Astrocyte (in vitro differentiated cells and primary cell): Measurements from ENCODE around the gene BCHE. TPM values are rescaled to one million over a fixed set of nuclear protein-coding genes. Genes with fewer than 3 reads are reported as not detected.

Experiments
- DNase-seq: peaks from one replicate; pipeline ENCODE4 v3.0.0-alpha.2; 2010; ENCODE audit warnings: low read depth
- FAIRE-seq: peaks from 2 replicates; lab custom pipeline; 2011; peaks lifted over from hg19 to GRCh38; lab: Jason Lieb, UNC
- H2AFZ ChIP-seq: 2 replicates; pipeline ENCODE4 v1.6.0; 2012; ENCODE audit warnings: low read depth, low read length, inconsistent platforms
- H3K27ac ChIP-seq: 2 replicates; pipeline ENCODE4 v1.5.1; 2011; ENCODE audit warnings: low read depth, low read length, inconsistent platforms
- H3K27me3 ChIP-seq: 2 replicates; pipeline ENCODE4 v1.6.0; 2011; ENCODE audit warnings: low read length, inconsistent platforms; ENCODE audit not compliant: insufficient read depth
- H3K36me3 ChIP-seq: 2 replicates; pipeline ENCODE4 v1.5.1; 2011; ENCODE audit warnings: low read length, inconsistent platforms; ENCODE audit not compliant: insufficient read depth
- H3K4me1 ChIP-seq: 2 replicates; pipeline ENCODE4 v1.5.1; 2011; ENCODE audit warnings: low read length, inconsistent platforms; ENCODE audit not compliant: insufficient read depth
- H3K4me2 ChIP-seq: 2 replicates; pipeline ENCODE4 v1.6.0; 2012; ENCODE audit warnings: low read length, inconsistent platforms
- H3K4me3 ChIP-seq: 2 replicates; pipeline ENCODE4 v1.5.1; 2011; ENCODE audit warnings: low read depth, mild to moderate bottlenecking, low read length, inconsistent platforms; ENCODE audit not compliant: insufficient read depth
- H3K79me2 ChIP-seq: 2 replicates; pipeline ENCODE4 v1.6.0; 2012; ENCODE audit warnings: mild to moderate bottlenecking, low read length, inconsistent platforms; ENCODE audit not compliant: insufficient read depth
- H3K9ac ChIP-seq: 2 replicates; pipeline ENCODE4 v1.6.0; 2012; ENCODE audit warnings: mild to moderate bottlenecking, low read length, inconsistent platforms
- H3K9me3 ChIP-seq: 2 replicates; pipeline ENCODE4 v1.5.1; 2012; ENCODE audit warnings: low read depth, mild to moderate bottlenecking, low read length, inconsistent platforms; ENCODE audit not compliant: insufficient read depth
- H4K20me1 ChIP-seq: 2 replicates; pipeline ENCODE4 v1.6.0; 2012; ENCODE audit warnings: low read length, inconsistent platforms; ENCODE audit not compliant: insufficient read depth
- H3K27ac Mint-ChIP-seq: one replicate; pipeline ENCODE4 v1.8.0; 2021; ENCODE audit warnings: mild to moderate bottlenecking, mixed read lengths; ENCODE audit not compliant: unreplicated experiment
- H3K27me3 Mint-ChIP-seq: one replicate; pipeline ENCODE4 v1.8.0; 2021; ENCODE audit warnings: low read depth, mixed read lengths; ENCODE audit not compliant: unreplicated experiment
- H3K36me3 Mint-ChIP-seq: one replicate; pipeline ENCODE4 v1.8.0; 2021; ENCODE audit warnings: low read depth, mixed read lengths; ENCODE audit not compliant: unreplicated experiment
- H3K4me1 Mint-ChIP-seq: one replicate; pipeline ENCODE4 v1.8.0; 2021; ENCODE audit warnings: low read depth, mixed read lengths; ENCODE audit not compliant: unreplicated experiment
- H3K4me3 Mint-ChIP-seq: one replicate; pipeline ENCODE4 v1.8.0; 2021; ENCODE audit warnings: mild to moderate bottlenecking, moderate library complexity, mixed read lengths; ENCODE audit not compliant: unreplicated experiment
- H3K9me3 Mint-ChIP-seq: one replicate; pipeline ENCODE4 v1.8.0; 2021; ENCODE audit warnings: mild to moderate bottlenecking, mixed read lengths; ENCODE audit not compliant: unreplicated experiment
- EZH2 ChIP-seq: IDR thresholded peaks from 2 replicates; pipeline ENCODE4 v1.6.1; 2012; ENCODE audit warnings: mild to moderate bottlenecking, low read length, inconsistent platforms; ENCODE audit not compliant: insufficient read depth
- total RNA-seq: library from RNA; stranded (reverse); gene quantifications from 2 replicates; pipeline ENCODE4 v1.2.1, GENCODE V29; 2021
- TF ChIP-seq, protein P1 (sequence below): IDR thresholded peaks from 2 replicates; pipeline ENCODE4 v1.5.1; 2011; ENCODE audit warnings: low read depth, mild to moderate bottlenecking, inconsistent platforms, low read length, moderate library complexity; ENCODE audit not compliant: insufficient read depth

BCHE gene
- total RNA-seq, 1 donor from 2014 or later: 10.6 TPM

DNA sequence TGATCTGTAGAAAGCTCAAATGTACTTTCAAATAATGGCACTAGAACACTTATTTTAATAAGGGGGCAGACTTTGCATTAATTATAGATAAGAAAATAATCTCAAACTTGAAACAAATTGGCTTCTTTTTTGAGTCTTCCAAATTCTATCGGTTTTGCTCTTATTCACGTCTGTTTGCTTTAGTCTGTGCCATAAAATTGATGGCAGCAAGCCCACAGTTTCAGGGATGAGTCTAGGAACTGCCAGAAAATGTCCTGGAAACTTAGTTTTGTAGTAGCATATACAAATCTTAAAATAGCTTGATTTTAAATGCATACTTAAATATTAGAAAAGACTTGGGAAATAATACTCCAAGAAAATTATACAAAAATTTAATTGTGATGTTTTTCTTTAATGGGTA is 39.7 kb downstream of the BCHE start:
- FAIRE-seq (no peak), DNase-seq (no peak)
- H3K27me3 ChIP-seq: no peaks in the 10 kb centered on the region
- no peak overlapping the region for H3K9ac ChIP-seq
- H2AFZ ChIP-seq: no peak overlapping the region
- H3K9me3 Mint-ChIP-seq: no peaks in the 10 kb centered on the region
- H3K79me2 ChIP-seq: no peaks in the 10 kb centered on the region
- H3K4me2 ChIP-seq: no peak overlapping the region
- no peak for TF ChIP-seq EZH2
- TF ChIP-seq, protein P1, sequence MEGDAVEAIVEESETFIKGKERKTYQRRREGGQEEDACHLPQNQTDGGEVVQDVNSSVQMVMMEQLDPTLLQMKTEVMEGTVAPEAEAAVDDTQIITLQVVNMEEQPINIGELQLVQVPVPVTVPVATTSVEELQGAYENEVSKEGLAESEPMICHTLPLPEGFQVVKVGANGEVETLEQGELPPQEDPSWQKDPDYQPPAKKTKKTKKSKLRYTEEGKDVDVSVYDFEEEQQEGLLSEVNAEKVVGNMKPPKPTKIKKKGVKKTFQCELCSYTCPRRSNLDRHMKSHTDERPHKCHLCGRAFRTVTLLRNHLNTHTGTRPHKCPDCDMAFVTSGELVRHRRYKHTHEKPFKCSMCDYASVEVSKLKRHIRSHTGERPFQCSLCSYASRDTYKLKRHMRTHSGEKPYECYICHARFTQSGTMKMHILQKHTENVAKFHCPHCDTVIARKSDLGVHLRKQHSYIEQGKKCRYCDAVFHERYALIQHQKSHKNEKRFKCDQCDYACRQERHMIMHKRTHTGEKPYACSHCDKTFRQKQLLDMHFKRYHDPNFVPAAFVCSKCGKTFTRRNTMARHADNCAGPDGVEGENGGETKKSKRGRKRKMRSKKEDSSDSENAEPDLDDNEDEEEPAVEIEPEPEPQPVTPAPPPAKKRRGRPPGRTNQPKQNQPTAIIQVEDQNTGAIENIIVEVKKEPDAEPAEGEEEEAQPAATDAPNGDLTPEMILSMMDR: no peak
- no peak overlapping the region for H3K27ac Mint-ChIP-seq
- no peaks in the 10 kb centered on the region for H3K36me3 Mint-ChIP-seq
- no peaks in the 10 kb centered on the region for H3K27me3 Mint-ChIP-seq
- no peaks in the 10 kb centered on the region for H3K36me3 ChIP-seq
- H3K9me3 ChIP-seq: no peaks in the 10 kb centered on the region
- no peaks in the 10 kb centered on the region for H4K20me1 ChIP-seq
- H3K4me1 ChIP-seq: no peaks in the 10 kb centered on the region
- peaks cover 2% of the 10 kb centered on the region for H3K4me1 Mint-ChIP-seq
- H3K27ac ChIP-seq: no peak overlapping the region
- H3K4me3 ChIP-seq: no peak overlapping the region
- H3K4me3 Mint-ChIP-seq: no peak overlapping the region

DNA sequence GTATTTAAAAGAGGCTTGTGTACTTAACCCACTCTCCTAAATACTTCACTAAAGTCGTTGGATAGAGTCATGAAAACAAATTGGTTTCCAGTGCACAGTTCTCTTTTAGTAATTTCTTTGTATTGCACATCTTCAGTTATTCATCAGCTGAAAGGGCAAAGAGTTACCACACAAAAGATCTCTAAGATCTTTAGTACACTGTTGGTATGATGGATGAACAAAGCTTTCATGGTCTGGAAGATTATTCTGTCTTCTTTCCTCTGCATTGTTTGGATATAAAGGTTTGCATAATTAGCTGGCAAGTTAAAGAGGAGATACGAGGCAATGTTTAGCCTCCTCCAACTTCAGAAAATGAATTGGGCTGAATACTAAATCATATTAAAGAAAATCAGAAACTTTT is 40.5 kb downstream of the BCHE start:
- no peaks in the 10 kb centered on the region for H3K9me3 Mint-ChIP-seq
- no peak overlapping the region for H3K9ac ChIP-seq
- H3K27ac Mint-ChIP-seq: no peak overlapping the region
- FAIRE-seq (no peak), DNase-seq (no peak)
- H3K4me1 ChIP-seq: no peaks in the 10 kb centered on the region
- H3K79me2 ChIP-seq: no peaks in the 10 kb centered on the region
- H3K27me3 Mint-ChIP-seq: no peaks in the 10 kb centered on the region
- no peak for TF ChIP-seq EZH2
- TF ChIP-seq, protein P1: no peak
- H3K27ac ChIP-seq: no peak overlapping the region
- H3K4me2 ChIP-seq: no peak overlapping the region
- no peaks in the 10 kb centered on the region for H3K36me3 ChIP-seq
- H2AFZ ChIP-seq: no peak overlapping the region
- no peaks in the 10 kb centered on the region for H3K36me3 Mint-ChIP-seq
- peaks cover under 1% of the 10 kb centered on the region for H3K4me1 Mint-ChIP-seq
- H4K20me1 ChIP-seq: no peaks in the 10 kb centered on the region
- H3K27me3 ChIP-seq: no peaks in the 10 kb centered on the region
- H3K9me3 ChIP-seq: no peaks in the 10 kb centered on the region
- no peak overlapping the region for H3K4me3 ChIP-seq
- H3K4me3 Mint-ChIP-seq: no peak overlapping the region

DNA sequence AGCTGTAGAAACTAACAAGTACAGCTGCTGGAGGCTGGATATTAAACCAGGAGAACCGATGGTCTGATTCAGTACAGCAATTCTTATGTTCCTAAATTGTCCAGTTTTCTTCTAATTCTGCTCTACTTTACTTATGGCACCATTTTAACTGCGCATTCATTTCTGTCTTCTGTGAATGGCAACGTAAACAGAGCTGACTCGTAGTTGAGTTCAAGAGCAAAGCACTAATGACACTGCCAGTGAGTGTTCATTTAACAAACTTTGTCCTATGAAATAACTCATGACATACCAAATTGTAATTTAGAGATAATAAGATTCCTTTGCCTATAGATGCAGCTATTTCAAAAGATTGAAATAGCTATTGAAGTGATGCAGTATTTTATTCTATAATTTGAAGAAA is 48.7 kb downstream of the BCHE start:
- H3K27ac ChIP-seq: no peak overlapping the region
- H3K9ac ChIP-seq: no peak overlapping the region
- H3K79me2 ChIP-seq: no peaks in the 10 kb centered on the region
- H3K36me3 ChIP-seq: no peaks in the 10 kb centered on the region
- no peaks in the 10 kb centered on the region for H3K27me3 Mint-ChIP-seq
- no peak overlapping the region for H3K4me3 Mint-ChIP-seq
- no peak overlapping the region for H3K4me2 ChIP-seq
- TF ChIP-seq EZH2: no peak
- TF ChIP-seq, protein P1: no peak
- H3K27ac Mint-ChIP-seq: no peak overlapping the region
- no peak overlapping the region for H3K4me3 ChIP-seq
- H3K36me3 Mint-ChIP-seq: no peaks in the 10 kb centered on the region
- no peaks in the 10 kb centered on the region for H3K9me3 ChIP-seq
- no peaks in the 10 kb centered on the region for H3K9me3 Mint-ChIP-seq
- H4K20me1 ChIP-seq: no peaks in the 10 kb centered on the region
- DNase-seq: no peak
- no peaks in the 10 kb centered on the region for H3K27me3 ChIP-seq
- no peak overlapping the region for H2AFZ ChIP-seq
- H3K4me1 ChIP-seq: no peaks in the 10 kb centered on the region
- H3K4me1 Mint-ChIP-seq: no peaks in the 10 kb centered on the region
- no peak for FAIRE-seq
